Right lung (tissue), 5 donors: ENCODE data around the gene GPRIN3. TPM values are rescaled to one million over a fixed set of nuclear protein-coding genes. Genes with fewer than 3 reads are reported as not detected.
"Not testable (repeated sequence)": the region's sequence is repeated elsewhere in the genome, so short reads cannot be mapped to it uniquely, and the experiment has no call there.

Source experiments
- DNase-seq, 2 donors: peaks; one replicate each; pipeline ENCODE4 v3.0.0-alpha.2; 2013
- polyA plus RNA-seq, 5 donors: library from polyadenylated mRNA; unstranded; fragments of 120-200 nt; gene quantifications; one replicate each; pipeline versions ENCODE4 v1.2.1 to v1.2.3, GENCODE V29; 2013; ENCODE audit warnings: inconsistent platforms in 1 of 5, low replicate concordance in 1 of 5; ENCODE audit not compliant: insufficient read length in 5 of 5, insufficient read depth in 1 of 5

Gene GPRIN3
- polyA plus RNA-seq, 5 donors, result 1.2 to 2.7 (median 2.0) TPM

- no peak for DNase-seq
Observed at GRCh38 chr4:89259301-89260028, 48.1 kb downstream of the GPRIN3 start.

GRCh38 chr4:89258506-89258905 lies 49.1 kb downstream of the GPRIN3 start:
- no peak for DNase-seq

GRCh38 chr4:89257376-89257775 lies 50.2 kb downstream of the GPRIN3 start:
- no peak for DNase-seq

- DNase-seq, result no peak
Observed at GRCh38 chr4:89256203-89256800, 51.3 kb downstream of the GPRIN3 start.

- DNase-seq, result no peak
Observed at GRCh38 chr4:89254847-89255246, 52.8 kb downstream of the GPRIN3 start.

- not testable (repeated sequence) for DNase-seq
Observed at GRCh38 chr4:89254347-89254746, 53.3 kb downstream of the GPRIN3 start.

- DNase-seq, result no peak
Observed at GRCh38 chr4:89253935-89254334, 53.7 kb downstream of the GPRIN3 start.

- DNase-seq, result no peak
Observed at GRCh38 chr4:89253311-89253710, 54.3 kb downstream of the GPRIN3 start.

GRCh38 chr4:89251396-89251795 lies 56.2 kb downstream of the GPRIN3 start:
- DNase-seq, result no peak

GRCh38 chr4:89249716-89250361 lies 57.8 kb downstream of the GPRIN3 start:
- no peak for DNase-seq

GRCh38 chr4:89249313-89249712 lies 58.3 kb downstream of the GPRIN3 start:
- DNase-seq, result no peak

GRCh38 chr4:89248879-89249281 lies 58.7 kb downstream of the GPRIN3 start:
- no peak for DNase-seq

- DNase-seq, result no peak
Observed at GRCh38 chr4:89247951-89248350, 59.6 kb downstream of the GPRIN3 start.

- no peak for DNase-seq
Observed at GRCh38 chr4:89245459-89245858, 62.1 kb downstream of the GPRIN3 start.

GRCh38 chr4:89243733-89244252 lies 63.8 kb downstream of the GPRIN3 start:
- DNase-seq, result peak in 1 of 2 donors; percentile 3

- DNase-seq, result peak in 1 of 2 donors; percentile 2
Observed at GRCh38 chr4:89242864-89243732, 64.5 kb downstream of the GPRIN3 start.

GRCh38 chr4:89242216-89242615 lies 65.4 kb downstream of the GPRIN3 start:
- no peak for DNase-seq

- no peak for DNase-seq
Observed at GRCh38 chr4:89230271-89230670, 77.3 kb downstream of the GPRIN3 start.

GRCh38 chr4:89226665-89227574 lies 80.7 kb downstream of the GPRIN3 start:
- DNase-seq, result peak; percentile 58 to 72

- no peak for DNase-seq
Observed at GRCh38 chr4:89222170-89222569, 85.4 kb downstream of the GPRIN3 start.
